Transverse colon (tissue), 4 donors: ENCODE measurements around the gene TBX3. TPM values are rescaled to one million over a fixed set of nuclear protein-coding genes. Genes with fewer than 3 reads are reported as not detected.

ENCODE experiments used
- DNase-seq: peaks from one replicate; pipeline ENCODE4 v3.0.0-alpha.2; 2019
- H3K27ac ChIP-seq, 4 donors: fragments of 200-600 bp; sonication (generic); 2 replicates each; pipeline ENCODE4 v1.5.1; 2016 to 2018; ENCODE audit warnings: inconsistent platforms in 4 of 4
- H3K27me3 ChIP-seq: fragments of 200-600 bp; sonication (generic); 2 replicates; pipeline ENCODE4 v1.5.1; 2017; ENCODE audit warnings: inconsistent platforms
- H3K36me3 ChIP-seq, 4 donors: fragments of 200-600 bp; sonication (generic); 2 replicates each; pipeline ENCODE4 v1.5.1; 2017 to 2019; ENCODE audit warnings: inconsistent platforms in 4 of 4
- H3K4me1 ChIP-seq, 4 donors: fragments of 200-600 bp; sonication (generic); 2 replicates each; pipeline ENCODE4 v1.5.1; 2017 to 2020; ENCODE audit warnings: inconsistent platforms in 4 of 4
- H3K4me3 ChIP-seq, 4 donors: fragments of 200-600 bp; sonication (generic); 1 replicate in 1 of 4; 2 replicates in 3 of 4; pipeline versions ENCODE4 v1.5.1 to v1.6.1; 2017 to 2019; ENCODE audit warnings: inconsistent platforms in 4 of 4
- H3K9me3 ChIP-seq, 2 donors: fragments of 200-600 bp; sonication (generic); 2 replicates each; pipeline ENCODE4 v1.5.1; 2017 to 2019; ENCODE audit warnings: inconsistent platforms in 2 of 2
- CTCF ChIP-seq, 5 experiments: fragments of 200-600 bp in 3 of 5; fragments of 450-650 bp in 2 of 5; sonication (generic) in 3 of 5; IDR thresholded peaks; 1 replicate in 2 of 5; 2 replicates in 3 of 5; pipeline ENCODE4 v1.5.1; 2016 to 2017; ENCODE audit warnings: antibody characterized with exemption in 5 of 5, inconsistent platforms in 3 of 5, mild to moderate bottlenecking in 2 of 5, moderate library complexity in 1 of 5
- EP300 ChIP-seq: sonication (generic); formaldehyde crosslinking; IDR thresholded peaks from one replicate; pipeline ENCODE4 v1.6.1; 2017; ENCODE audit warnings: antibody characterized with exemption, low read depth
- POLR2A ChIP-seq: fragments of 450-650 bp; IDR thresholded peaks from one replicate; pipeline ENCODE4 v1.6.1; 2016; ENCODE audit warnings: antibody characterized with exemption, mild to moderate bottlenecking, moderate library complexity
- POLR2AphosphoS5 ChIP-seq, 3 donors: sonication (generic); formaldehyde crosslinking; IDR thresholded peaks; one replicate each; pipeline ENCODE4 v1.6.1; 2016; ENCODE audit warnings: antibody characterized with exemption in 3 of 3
- WGBS, 2 donors: methylation state at CpG; one replicate each; pipeline ENCODE4 v1.1.5; 2018; ENCODE audit warnings: low coverage in 1 of 2; 5-methylcytosine and 5-hydroxymethylcytosine counted together
- in situ Hi-C, 4 donors: fragments of 200-750 bp; cut with MboI; loops; one replicate each; pipeline versions ENCODE4 v1.15.0 to v1.15.1; 2017; ENCODE audit warnings: low sequenced_read_pairs in 3 of 4, low pct_ligation_motif_present in 1 of 4, low pct_unique_long_range_greater_than_20kb in 1 of 4
- intact Hi-C: fragments of 100-400 bp; cut with DNase I; formaldehyde crosslinking; loops from one replicate; pipeline ENCODE4 v1.15.1; 2023; ENCODE audit warnings: low total_unique reads
- total RNA-seq, 4 donors: library from RNA; depleted of rRNA; stranded (reverse); fragments of >200 nt; gene quantifications; one replicate each; pipeline ENCODE4 v1.1.0, GENCODE V29; 2016

Gene TBX3
- total RNA-seq, 4 donors from 2014 or later = 2.8 to 11.9 (median 5.9) TPM

GRCh38 chr12:114681116-114681871 is 2.7 kb downstream of the TBX3 start:
- Histone ChIP-seq H3K27me3 (peaks cover 25% of the 10 kb centered on the region), H3K4me1 (peaks cover 0 to 10% (median 7%) of the 10 kb centered on the region in 4 donors), H3K27ac (peak overlapping the region; percentile 88 to 92 (median 90)), H3K4me3 (peak overlapping the region; percentile 4 to 71 (median 54)), H3K36me3 (no peaks in the 10 kb centered on the region), H3K9me3 (no peaks in the 10 kb centered on the region)
- no peak for TF ChIP-seq POLR2A
- no peak for TF ChIP-seq POLR2AphosphoS5 (IDR thresholded peaks at IDR 0.05)
- TF ChIP-seq EP300 = no peak
- no peak for TF ChIP-seq CTCF (IDR thresholded peaks at IDR 0.05)
- 28 to 33% methylated on average over 12 to 17 of the region's 17 CpGs for whole genome bisulfite sequencing, 2 donors
- in situ Hi-C loops = no loop called here
- intact Hi-C loops = no loop called here
- peak; percentile 40 for DNase-seq

GRCh38 chr12:114680604-114681069 is 3.3 kb downstream of the TBX3 start:
- H3K27ac ChIP-seq = peak overlapping the region in 2 of 4 donors; percentile 88 to 89
- DNase-seq = no peak
- 47 to 64% methylated on average over 9 to 11 of the region's 11 CpGs for WGBS, 2 donors
- peak overlapping the region in 3 of 4 donors; percentile 53 to 71 (median 56) for H3K4me3 ChIP-seq
- peaks cover 25% of the 10 kb centered on the region for H3K27me3 ChIP-seq
- in situ Hi-C loops = no loop called here
- peaks cover 0 to 10% (median 7%) of the 10 kb centered on the region in 4 donors for H3K4me1 ChIP-seq
- TF ChIP-seq POLR2AphosphoS5 (IDR thresholded peaks at IDR 0.05) (no peak), EP300 (no peak), CTCF (IDR thresholded peaks at IDR 0.05) (no peak), POLR2A (no peak)
- H3K36me3 ChIP-seq = no peaks in the 10 kb centered on the region
- intact Hi-C loops = no loop called here
- H3K9me3 ChIP-seq = no peaks in the 10 kb centered on the region

- Histone ChIP-seq H3K4me3 (peak overlapping the region in 1 of 4 donors; percentile 71), H3K9me3 (no peaks in the 10 kb centered on the region), H3K27me3 (peaks cover 22% of the 10 kb centered on the region), H3K36me3 (no peaks in the 10 kb centered on the region), H3K27ac (no peak overlapping the region), H3K4me1 (peaks cover 0 to 4% (median 3%) of the 10 kb centered on the region in 4 donors)
- TF ChIP-seq EP300 = no peak
- TF ChIP-seq CTCF (IDR thresholded peaks at IDR 0.05) = no peak
- no peak for TF ChIP-seq POLR2A
- TF ChIP-seq POLR2AphosphoS5 (IDR thresholded peaks at IDR 0.05) = no peak
- WGBS, 2 donors = 76% methylated on average over 8 to 11 of the region's 11 CpGs
- intact Hi-C loops (no loop called here), in situ Hi-C loops (loop anchor here in 1 of 4 donors (5.0 kb wide), 1 partner anchor 1072 kb away; no protein-coding TSS in a partner anchor)
- DNase-seq = no peak
Observed at GRCh38 chr12:114679942-114680341, 4.0 kb downstream of the TBX3 start.

DNA sequence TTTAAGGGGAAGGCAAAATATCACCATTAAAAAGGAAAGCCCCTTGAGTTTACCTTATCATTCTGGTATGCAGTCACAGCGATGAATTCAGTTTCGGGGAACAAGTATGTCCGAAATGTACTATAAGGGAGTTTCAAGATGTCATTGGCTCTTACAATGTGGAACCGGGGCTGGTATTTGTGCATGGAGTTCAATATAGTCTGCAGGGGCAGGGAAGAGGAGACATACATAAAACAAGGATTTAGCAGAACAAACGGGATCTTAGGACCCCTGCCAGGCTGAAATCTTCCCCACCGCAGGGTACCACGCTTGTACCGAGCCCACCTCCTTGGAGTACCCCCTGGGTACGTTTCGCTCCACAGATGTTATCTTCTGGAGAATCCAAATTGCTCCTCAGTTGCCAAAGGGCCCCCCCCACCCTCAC is 4.5 kb downstream of the TBX3 start:
- H3K27me3 ChIP-seq = peaks cover 22% of the 10 kb centered on the region
- no peaks in the 10 kb centered on the region for H3K9me3 ChIP-seq
- intact Hi-C loops (no loop called here), in situ Hi-C loops (loop anchor here in 1 of 4 donors (5.0 kb wide), 1 partner anchor 1073 kb away; no protein-coding TSS in a partner anchor)
- H3K4me3 ChIP-seq = no peak overlapping the region
- TF ChIP-seq CTCF (IDR thresholded peaks at IDR 0.05) (no peak), EP300 (no peak), POLR2A (no peak), POLR2AphosphoS5 (IDR thresholded peaks at IDR 0.05) (no peak)
- H3K36me3 ChIP-seq = no peaks in the 10 kb centered on the region
- DNase-seq = no peak
- H3K27ac ChIP-seq = no peak overlapping the region
- WGBS, 2 donors = 70 to 72% methylated on average over 9 to 10 of the region's 10 CpGs
- H3K4me1 ChIP-seq = no peaks in the 10 kb centered on the region
